HFFc6 (cell line): ENCODE measurements around the gene PHACTR1. TPM values are rescaled to one million over a fixed set of nuclear protein-coding genes. Genes with fewer than 3 reads are reported as not detected.
"Not testable (repeated sequence)": the region's sequence is repeated elsewhere in the genome, so short reads cannot be mapped to it uniquely, and the experiment has no call there.

Experiments used
- DNase-seq: peaks from one replicate; pipeline ENCODE4 v3.0.0-alpha.2; 2018
- H3K27ac Mint-ChIP-seq: 2 replicates; pipeline ENCODE4 v1.8.0; 2020; ENCODE audit warnings: mild to moderate bottlenecking, mixed read lengths
- H3K27me3 Mint-ChIP-seq: 2 replicates; pipeline ENCODE4 v1.8.0; 2021; ENCODE audit warnings: mild to moderate bottlenecking, moderate library complexity, mixed read lengths; ENCODE audit not compliant: insufficient read depth
- H3K36me3 Mint-ChIP-seq: 2 replicates; pipeline ENCODE4 v1.8.0; 2021; ENCODE audit warnings: low read depth, mixed read lengths
- H3K4me1 Mint-ChIP-seq: 2 replicates; pipeline ENCODE4 v1.8.0; 2020; ENCODE audit warnings: low read depth, mixed read lengths
- H3K4me3 Mint-ChIP-seq: 2 replicates; pipeline ENCODE4 v1.8.0; 2020; ENCODE audit warnings: mild to moderate bottlenecking, moderate library complexity, mixed read lengths
- H3K9me3 Mint-ChIP-seq: 2 replicates; pipeline ENCODE4 v1.8.0; 2020; ENCODE audit warnings: mild to moderate bottlenecking, mixed read lengths
- CTCF ChIP-seq: fragments of 200-600 bp; sonication (generic); IDR thresholded peaks from 2 replicates; pipeline ENCODE4 v1.5.0; 2021; ENCODE audit warnings: antibody characterized with exemption, mild to moderate bottlenecking
- total RNA-seq, 6 experiments: library from RNA; stranded (reverse); fragmentation: NEBNext Ultra II Directional; extraction: Animal tissue kit (Norgen Biotek cat#: 25700); gene quantifications; 2 replicates in 1 of 6; 3 replicates in 5 of 6; pipeline ENCODE4 v1.2.3, GENCODE V29; 2021

Gene PHACTR1
- total RNA-seq, 6 experiments from 2014 or later, result 2.5 to 4.7 (median 3.9) TPM

- Mint-ChIP-seq H3K27ac (no peak overlapping the region), H3K9me3 (no peaks in the 10 kb centered on the region), H3K4me3 (no peak overlapping the region), H3K36me3 (no peaks in the 10 kb centered on the region), H3K27me3 (peaks cover 12% of the 10 kb centered on the region), H3K4me1 (no peaks in the 10 kb centered on the region)
- DNase-seq, result no peak
- no peak for TF ChIP-seq CTCF
These were observed 8.7 kb downstream of the PHACTR1 start for GRCh38 chr6:12725263-12725662.

DNA sequence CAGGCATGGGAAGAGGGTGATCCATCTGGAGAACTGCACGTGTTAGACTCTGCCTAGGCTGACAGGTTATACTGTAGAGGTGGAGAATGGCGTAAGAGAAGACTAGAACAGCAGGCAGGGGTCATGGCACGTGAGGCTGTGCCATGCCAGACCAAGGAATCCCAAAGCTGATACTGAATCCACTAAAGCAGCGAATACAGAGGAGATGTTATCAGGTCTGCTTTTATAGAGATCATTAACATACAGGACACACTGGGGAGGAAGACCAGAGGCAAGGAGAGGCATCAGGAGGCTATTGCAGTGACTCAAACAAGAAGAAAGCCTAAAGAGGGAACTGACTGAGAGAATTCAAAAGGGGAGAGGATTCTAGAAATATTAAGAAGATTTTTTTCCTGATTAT lies 12.9 kb downstream of the PHACTR1 start:
- Mint-ChIP-seq H3K4me3 (no peak overlapping the region), H3K27ac (no peak overlapping the region), H3K4me1 (no peaks in the 10 kb centered on the region), H3K27me3 (peaks cover 9% of the 10 kb centered on the region), H3K36me3 (no peaks in the 10 kb centered on the region), H3K9me3 (no peaks in the 10 kb centered on the region)
- DNase-seq, result no peak
- no peak for TF ChIP-seq CTCF

- DNase-seq, H3K27ac Mint-ChIP-seq, H3K9me3 Mint-ChIP-seq, H3K27me3 Mint-ChIP-seq, H3K4me3 Mint-ChIP-seq, H3K36me3 Mint-ChIP-seq, H3K4me1 Mint-ChIP-seq: not testable (repeated sequence)
These were observed 14.2 kb downstream of the PHACTR1 start for GRCh38 chr6:12730809-12731208.

DNA sequence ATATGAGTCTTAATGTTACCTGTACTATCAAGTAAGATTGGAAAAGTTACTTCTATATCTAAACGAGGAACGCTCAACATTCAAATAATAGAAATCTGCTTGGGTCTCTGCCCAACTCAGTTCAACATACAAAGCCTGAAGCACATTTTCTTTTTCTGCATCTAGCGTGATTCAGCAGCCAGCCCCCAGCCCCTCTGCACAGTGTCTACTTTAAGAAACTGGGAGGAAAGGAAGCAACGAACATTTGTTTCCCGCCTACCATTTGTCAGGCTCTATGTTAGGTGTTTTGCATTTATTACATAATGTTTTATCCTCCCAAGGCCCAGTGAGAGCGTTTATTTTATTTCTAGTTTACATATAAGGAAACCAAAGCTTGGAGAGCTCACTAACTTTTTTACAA lies 17.3 kb downstream of the PHACTR1 start:
- TF ChIP-seq CTCF, result no peak
- Mint-ChIP-seq H3K4me1 (no peaks in the 10 kb centered on the region), H3K27me3 (peaks cover 6% of the 10 kb centered on the region; the same call in 1 of the 2 replicates), H3K27ac (no peak overlapping the region), H3K4me3 (no peak overlapping the region), H3K36me3 (no peaks in the 10 kb centered on the region), H3K9me3 (no peaks in the 10 kb centered on the region)
- DNase-seq, result no peak

- Mint-ChIP-seq H3K27ac (no peak overlapping the region), H3K27me3 (no peaks in the 10 kb centered on the region), H3K4me1 (no peaks in the 10 kb centered on the region), H3K36me3 (no peaks in the 10 kb centered on the region), H3K9me3 (no peaks in the 10 kb centered on the region), H3K4me3 (no peak overlapping the region)
- TF ChIP-seq CTCF, result no peak
- DNase-seq, result no peak
These were observed 19.2 kb downstream of the PHACTR1 start for GRCh38 chr6:12735786-12736185.

GRCh38 chr6:12748411-12748810 lies 31.8 kb downstream of the PHACTR1 start:
- no peak overlapping the region for H3K4me3 Mint-ChIP-seq
- H3K9me3 Mint-ChIP-seq, result no peaks in the 10 kb centered on the region
- no peaks in the 10 kb centered on the region for H3K4me1 Mint-ChIP-seq

More at GRCh38 chr6:12748411-12748810, 31.8 kb downstream of the PHACTR1 start:
- H3K27me3 Mint-ChIP-seq, result peaks cover 15% of the 10 kb centered on the region
- no peaks in the 10 kb centered on the region for H3K36me3 Mint-ChIP-seq
- DNase-seq, result no peak
- TF ChIP-seq CTCF, result no peak
- H3K27ac Mint-ChIP-seq, result no peak overlapping the region
